NCI-H2196 (cell line): Measurements from ENCODE around the gene MME.

Experiments
- DNase-seq: peaks from one replicate; lab custom pipeline; 2025; ENCODE audit not compliant: unreplicated experiment; lab: John Stamatoyannopoulos, UW

MME gene

DNA sequence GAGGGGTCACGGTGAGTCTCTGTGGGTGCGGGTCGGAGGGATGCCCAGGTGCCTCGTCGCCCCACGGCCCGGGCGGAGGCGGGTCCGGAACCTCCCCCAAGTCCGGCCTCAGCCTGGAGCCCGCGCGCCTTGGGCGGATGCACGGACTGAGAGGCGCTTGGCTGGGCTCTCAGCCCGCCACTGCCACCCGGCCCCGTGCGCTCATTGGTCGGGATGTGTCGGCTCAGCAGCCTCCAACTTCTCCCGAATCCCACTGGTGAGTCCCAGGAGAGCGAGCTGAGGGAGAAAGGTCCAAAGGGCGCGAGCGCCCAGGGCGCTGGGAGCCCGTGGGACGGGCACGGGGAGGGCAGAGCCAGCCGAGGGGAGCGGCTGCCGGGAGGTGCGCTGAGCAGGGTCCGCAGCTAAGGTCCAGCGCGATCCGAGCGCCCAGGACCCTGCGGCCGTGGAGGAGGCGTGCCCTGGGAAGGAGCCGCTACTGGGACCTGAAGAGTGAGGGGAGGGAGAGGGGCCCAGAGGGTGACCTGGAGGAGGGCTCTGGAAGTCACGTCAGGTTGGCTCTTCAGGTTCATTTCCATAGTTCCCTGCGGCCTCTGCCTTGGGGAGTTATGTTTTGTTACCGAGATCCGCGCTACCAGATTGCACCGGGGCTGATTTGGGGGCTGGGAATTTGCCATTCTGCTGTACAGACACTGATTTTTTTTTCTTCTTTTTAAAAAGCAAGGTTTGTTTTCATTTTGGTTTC lies at the start of gene MME:
Gene MME, plus strand, starts transcription at position 574 of the 742 bp plus-strand sequence. CDS start 3,849 bp downstream, outside the sequence.
- DNase-seq: no peak

DNA sequence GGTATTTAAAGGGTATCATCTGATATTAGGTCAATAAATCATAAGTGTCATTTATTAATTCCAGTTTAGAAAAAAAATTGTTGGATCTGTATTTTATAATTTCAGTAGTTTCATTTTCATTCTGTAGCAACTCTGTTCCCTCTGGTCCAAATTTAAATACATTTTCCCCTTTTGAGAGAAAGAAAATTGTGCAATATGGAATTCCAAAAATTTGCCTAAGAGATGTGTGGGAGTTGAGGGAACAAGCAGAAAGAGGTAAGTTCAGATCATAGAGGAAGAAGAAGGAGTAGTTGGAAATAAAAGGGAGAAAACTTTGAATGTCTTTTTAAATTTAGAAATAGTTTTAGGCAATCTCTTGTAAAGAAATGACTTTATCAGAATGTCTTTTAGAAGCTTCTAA lies 48.9 kb upstream of the MME start:
- DNase-seq: no peak

DNA sequence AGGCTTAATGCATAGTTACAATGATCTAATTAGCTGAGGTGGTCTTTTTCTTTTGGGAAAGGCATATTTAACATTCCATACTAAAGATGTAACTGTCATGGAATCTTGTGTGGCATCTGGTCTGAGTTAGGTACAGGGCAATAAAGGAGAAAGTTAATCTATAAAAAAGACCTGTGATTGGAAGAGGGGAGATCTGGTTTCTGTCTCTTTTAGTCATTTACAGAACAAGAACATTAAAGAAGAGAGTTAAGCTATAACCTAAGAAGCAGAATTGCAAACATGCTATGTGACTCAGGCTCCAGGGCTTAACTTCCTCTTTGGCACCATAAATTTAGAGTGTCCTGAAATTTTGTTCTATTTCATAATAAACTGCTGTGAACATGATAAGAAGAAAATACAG lies 47.2 kb upstream of the MME start:
- DNase-seq: no peak

DNA sequence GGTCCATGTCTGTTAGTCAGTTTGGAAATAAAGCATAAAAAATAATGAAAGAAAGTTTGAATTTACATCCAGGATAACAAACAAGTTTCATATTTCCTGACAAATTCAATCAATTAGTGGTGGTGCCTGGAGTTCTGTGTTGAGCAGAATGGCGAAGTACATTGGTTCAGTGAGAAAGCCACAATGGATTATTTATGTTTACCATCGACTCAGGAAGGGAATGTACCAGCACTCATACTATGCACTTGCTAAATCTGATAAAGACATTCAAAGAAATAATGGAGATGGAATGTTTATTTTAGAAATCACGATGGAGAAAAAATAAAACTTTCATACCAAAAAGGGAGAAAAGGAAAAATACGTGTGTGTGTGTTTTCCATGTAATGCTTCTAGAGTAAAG lies 45.3 kb upstream of the MME start:
- DNase-seq: no peak

DNA sequence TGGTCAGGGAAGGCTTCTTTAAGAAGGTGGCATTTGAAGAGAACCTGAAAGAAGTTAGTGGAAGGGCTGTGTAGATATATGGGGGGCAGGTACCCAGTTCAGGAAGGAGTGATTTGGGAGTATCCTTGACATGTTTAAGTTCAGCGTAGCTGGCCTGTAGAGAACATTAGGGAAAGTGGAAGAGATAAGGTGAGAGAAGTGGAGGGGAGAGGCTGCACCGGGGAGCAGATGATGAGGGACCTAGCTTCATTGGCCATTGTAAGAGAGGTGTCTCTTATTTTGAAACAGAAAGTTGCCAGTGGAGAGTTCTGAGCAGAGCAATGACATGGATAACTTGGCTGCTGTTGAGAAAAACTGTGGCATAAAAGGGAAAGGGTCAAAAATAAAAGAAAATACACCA lies 44.6 kb upstream of the MME start:
- DNase-seq: no peak

DNA sequence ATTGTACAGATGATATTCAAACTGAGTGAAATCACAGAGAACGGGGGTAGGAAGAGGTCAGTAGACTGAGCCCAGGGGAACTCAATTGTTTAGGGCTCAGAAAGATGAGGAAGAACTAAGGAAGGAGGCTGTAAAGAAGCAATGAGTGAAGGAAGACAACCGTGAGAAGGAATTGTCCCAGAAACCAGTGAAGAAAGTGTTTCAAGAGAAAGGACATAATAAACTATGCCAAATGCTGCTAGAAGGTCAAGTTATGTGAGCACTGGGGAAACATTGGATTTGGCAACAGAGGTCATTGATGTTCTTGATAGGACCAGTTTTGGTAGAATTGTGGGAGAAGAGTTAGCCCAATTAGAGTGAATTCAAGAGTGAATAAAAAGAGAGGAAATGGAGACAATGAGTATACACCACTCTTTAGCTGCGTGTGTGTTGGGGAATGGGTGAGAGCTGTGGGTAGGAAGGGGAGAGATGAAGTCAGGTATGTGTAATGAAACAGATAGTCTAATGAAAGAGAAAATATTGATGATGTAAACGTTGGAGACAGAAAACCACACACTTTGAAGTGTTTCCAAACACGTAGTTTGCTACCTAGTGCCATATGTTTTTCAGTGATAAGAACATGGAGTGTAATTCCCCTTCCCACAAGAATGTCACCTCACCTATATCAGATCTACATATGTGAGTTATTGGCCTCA lies 42.5 kb upstream of the MME start:
- no peak for DNase-seq

DNA sequence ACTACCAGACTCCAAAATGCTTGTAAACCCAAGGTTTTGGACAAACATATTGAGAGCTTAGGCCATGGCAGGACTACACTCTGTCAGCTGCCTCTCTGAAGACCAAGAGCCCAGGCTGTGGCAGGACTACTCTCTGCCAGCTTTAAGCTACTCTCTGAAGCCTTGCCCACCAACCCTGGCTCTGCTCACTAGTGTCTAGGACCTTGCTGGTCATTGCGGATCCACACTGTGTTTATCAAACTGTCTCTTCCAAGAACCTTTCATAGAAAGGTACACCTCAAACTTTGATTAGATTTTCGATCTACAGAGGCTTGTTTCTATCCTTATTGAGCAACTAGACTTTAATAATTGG lies 41.9 kb upstream of the MME start:
- no peak for DNase-seq

DNA sequence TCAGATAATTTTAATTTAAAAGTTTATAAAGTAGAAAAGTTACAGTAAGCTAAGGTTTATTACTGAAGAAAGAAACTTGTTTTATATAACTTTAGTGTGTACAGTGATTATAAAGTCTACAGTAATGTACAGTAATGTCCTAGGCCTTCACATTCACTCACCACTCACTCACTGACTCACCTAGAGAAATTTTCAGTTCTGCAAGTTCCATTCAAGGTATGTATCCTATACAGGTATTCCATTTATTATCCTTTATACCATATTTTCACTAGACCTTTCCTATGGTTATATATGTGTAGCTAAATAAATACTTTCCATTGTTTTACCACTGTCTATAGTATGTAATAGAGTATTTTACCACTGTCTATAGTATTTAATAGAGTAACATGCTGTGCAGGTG lies 33.2 kb upstream of the MME start:
- DNase-seq: no peak

DNA sequence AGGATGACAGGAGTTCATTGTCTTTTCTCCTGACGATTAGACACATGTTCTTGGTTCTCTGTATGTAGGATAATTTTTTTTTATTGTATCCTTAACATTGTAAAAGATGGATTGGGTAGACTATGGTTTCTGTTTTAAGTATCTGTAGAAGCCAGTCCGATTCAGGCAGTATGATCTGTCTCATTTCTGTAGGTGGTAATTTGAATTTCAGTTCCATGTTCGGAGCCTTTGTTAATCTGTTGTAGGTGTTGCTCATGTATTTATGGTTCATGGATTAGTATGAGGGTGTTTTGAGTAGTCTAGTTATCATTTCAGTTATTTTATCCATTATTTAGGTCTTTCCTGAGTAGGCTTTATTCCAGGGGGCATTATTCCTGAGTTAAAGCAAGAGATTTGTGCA lies 32.4 kb upstream of the MME start:
- DNase-seq: no peak

DNA sequence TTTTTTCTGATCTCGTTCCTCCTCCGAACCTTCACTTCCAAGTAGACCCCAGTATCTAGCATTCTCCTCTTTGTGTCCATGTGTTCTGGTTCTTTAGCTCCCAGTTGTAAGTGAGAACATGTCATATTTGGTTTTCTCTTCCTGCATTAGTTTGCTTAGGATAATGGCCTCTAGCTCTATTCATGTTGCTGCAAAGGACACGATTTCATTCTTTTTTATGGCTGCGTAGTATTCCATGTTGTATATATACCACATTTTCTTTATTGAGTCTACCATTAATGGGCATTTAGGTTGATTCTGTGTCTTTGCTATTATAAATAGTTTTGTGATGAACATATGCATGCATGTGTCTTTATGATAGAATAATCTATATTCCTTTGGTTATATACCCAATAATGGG lies 30.2 kb upstream of the MME start:
- no peak for DNase-seq

DNA sequence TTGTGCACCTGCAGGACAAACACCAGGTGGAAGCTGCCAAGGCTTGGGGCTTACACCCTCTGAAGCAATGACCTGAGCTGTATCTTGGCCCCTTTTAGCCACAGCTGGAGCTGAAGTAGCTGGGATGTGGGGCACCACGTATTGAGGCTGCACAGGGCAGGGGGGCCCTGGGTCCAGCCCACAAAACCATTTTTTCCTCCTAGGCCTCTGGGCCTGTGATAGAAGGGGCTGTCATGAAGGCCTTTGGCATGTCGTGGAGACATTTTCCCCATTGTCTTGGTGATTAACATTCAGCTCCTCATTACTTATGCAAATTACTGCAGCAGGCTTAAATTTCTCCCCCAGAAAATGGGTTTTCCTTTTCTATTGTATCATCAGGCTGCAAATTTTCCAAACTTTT lies 27.6 kb upstream of the MME start:
- DNase-seq: no peak

DNA sequence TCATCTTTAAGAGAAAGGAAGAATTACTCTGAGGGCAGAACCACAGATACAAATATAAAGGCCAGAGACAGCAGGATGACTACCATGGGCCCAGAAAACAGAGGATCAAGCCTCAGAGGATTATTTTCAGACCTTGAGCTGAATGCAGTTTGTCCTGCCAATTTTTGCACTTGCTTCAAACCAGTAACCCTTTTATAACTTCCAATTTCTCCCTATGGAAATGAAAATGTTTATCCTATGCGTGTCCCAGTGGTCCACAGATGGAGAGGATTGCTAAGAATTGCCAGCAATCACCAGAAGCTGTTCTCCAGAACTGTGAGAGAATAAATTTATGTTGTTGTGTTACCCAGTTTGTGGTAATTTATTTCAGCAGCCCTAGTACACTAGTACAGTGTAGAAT lies 26.4 kb upstream of the MME start:
- DNase-seq: no peak

DNA sequence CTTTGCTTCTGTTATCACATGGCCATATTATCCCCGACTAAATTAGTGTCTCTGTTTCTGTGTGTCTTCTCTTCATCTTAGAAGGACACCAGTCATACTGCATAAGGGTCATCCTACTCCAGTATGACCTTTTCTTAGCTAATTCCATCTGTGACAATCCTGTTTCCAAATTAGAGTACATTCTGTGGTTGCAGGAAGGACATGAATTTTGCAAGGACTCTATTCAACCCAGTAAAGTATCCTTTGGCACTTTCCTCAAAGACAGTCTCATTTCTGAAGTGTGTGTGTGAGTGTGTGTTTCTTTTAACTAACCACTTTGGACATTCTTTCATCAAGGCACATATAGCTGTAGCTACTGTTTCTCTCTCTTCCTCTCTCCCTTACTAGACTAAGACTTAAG lies 15.2 kb upstream of the MME start:
- DNase-seq: no peak

DNA sequence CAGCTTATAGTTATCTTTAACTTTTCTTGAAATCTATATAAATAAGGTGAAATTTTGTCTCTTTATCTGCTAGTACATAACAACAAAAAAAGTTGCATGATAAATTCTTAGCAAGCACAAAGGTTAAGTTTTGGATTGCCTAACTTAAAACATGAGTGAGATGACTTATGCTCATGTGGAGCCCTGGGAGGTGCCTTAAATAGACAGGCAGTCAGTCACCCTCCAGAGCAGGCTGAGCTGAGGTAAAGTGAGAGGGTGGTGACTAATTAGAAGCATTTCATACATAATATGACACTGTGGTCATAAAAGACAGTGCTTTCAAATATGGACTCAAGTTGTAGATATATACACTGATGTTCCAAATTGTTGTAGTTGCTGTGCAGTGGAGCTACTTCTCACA lies 14.6 kb upstream of the MME start:
- DNase-seq: no peak

DNA sequence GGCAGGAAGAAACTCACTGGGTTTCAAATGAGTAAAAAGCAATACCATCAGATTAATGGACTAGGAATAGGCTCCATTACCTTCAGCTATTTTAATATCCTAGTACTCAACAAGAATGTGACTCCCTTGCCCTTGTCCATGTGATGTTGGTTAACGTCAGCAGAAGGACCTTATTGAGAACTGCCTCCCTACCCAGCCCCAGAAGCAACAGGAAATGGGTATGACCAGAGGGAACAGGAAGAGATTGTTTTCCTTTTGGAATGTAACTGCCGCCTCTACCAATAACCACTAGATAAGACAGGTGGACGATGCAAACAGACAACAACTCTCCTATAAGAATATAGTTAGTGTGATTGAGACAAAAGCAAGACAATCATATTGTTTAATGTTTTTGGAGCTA lies 10.4 kb upstream of the MME start:
- DNase-seq: no peak

DNA sequence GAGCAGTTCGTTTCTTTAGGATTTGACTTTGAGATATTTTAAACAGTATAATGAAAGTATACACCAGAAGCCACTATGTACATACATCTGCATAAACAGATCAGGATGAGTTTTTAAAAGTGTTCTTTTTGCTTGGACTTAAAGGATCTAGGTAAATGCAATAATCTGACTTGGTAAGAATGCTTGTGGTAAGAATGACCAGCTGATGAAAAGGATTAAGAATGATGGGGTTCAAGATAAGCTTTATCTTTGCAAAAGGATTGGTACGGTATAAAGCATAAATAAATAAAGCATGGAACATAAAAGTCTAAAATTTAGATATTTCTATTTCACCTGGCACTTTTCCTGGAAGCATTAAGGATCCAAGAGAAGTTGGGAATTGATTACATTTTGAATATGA lies 9.8 kb upstream of the MME start:
- DNase-seq: no peak

DNA sequence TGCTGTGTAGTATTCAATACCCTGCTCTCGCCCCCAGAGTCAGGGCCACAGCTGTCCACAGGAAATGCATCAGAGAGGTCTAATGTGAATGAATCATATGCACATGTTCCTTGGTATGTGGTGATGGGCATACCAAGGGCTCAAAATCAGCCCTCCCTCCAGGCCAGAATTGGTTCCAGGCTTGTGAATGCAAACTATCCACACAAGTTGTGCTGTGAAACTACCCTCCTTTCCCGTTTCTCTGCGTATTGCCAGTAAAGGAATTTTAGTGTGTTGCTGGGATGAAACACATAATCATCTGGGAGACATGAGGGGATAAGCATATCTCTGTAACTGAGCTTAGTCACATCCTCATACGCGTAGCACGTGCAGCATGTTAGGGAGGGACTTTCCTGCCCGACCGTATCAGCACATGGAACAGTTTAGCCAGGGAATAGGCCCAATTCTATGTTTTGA lies 9.2 kb upstream of the MME start:
- DNase-seq: no peak

DNA sequence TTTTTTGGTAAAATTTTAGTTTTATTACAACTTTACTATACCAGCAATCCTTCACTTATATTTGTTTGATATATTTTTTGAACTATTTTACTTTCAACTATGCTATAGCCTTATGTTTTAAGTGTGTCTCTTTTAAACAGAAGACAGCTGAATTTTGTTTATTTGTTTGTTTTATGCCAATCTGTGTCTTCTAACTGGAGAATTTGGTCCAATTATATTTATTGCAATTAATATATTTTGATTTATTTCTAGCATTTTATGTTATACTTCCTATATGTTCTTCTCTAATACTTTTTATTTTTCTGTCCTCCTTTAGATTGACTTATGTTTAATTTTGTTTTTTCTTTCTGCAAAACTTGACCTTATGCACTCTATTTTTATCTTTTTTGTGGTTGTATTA lies 4.9 kb upstream of the MME start:
- DNase-seq: no peak

DNA sequence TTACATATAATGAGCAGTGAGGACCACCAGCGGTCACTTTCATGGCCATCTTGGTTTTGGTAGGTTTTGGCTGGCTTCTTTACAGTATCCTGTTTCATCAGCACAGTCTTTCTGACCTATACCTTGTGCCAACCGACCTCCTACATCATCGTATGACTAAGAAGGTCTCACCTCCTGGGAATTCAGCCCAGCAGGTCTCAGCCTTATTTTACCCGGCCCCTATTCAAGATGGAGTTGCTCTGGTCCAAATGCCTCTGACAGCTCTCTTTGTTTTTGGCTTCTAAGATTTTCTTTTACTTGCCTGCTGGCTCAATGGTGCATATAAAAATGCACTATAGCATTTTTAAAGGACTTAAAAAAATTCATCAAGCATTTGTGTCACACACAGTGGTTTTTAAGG lies 3.2 kb upstream of the MME start:
- DNase-seq: no peak

DNA sequence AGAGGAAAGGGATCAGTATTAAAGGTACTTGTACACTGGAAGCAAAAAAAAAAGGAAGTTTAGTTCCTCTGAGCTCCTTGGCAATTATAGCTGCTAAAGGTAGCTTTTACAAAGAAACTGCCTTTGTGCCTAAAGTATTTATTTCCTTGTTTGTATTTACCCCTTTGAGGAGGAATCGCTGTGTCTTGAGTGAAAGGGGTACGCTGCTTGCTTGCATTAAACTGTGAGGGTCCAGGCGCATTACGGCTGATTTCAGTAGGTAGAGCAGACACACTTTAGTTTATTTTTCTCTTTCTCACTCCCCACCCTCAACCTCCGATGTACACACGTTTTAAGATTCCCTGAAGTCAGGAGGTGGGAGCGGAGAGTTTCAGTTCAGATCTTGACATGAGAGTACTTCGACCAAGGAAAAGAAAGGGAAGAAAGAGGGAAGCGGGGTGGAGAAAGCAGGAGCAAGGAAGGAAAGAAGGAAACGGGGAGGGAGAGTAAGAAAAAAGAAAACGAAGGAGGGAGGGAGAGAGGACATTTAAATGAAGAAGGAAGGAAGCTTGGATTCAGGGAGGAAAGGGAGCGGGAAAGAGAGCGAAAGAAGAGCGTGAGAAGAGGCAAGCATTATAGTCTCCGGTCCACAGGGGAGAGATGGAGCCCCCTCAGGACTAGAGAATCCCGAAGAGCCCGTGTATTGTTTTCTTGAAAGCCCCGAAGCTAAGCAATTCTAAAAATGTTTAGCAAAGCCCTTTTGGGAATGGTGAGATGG lies 1.2 kb upstream of the MME start:
- DNase-seq: no peak

DNA sequence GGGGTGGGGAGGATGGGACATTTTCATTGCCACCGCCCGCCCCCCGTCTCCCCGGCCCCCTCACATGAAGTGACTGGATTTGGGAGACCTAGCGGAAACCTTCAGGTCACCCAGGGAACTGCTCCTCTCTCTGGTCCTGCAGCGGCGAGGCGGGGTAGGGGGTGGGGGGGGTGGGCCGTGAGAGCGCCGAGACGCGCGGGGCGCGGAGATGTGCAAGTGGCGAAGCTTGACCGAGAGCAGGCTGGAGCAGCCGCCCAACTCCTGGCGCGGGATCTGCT lies 712 bp upstream of the MME start:
- DNase-seq: no peak

DNA sequence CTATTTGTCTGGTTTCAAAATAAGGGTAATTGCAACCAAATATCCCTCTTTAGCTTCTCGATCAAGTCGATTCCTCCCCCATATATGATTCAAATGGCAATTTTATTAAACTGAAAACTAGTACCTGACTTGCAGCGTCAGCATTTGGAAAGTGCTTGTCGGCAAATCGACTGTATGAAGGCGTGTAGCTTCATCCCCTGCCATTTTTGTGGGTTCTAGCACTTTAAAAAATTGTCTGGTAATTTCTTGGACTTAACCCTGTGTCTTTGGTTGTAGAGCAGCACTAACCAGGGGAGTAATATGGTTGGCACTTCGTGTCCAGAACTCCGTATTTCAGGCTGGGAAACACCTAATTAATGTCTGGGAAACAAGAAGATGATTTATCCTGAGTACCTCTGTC lies 573 bp downstream of the MME start:
- DNase-seq: no peak
